ENCODE results near the gene HYKK.

- no peak for TF ChIP-seq CTCF (IDR thresholded peaks at IDR 0.05; ENCODE audit: insufficient read depth, low read length)
- no peak for TF ChIP-seq REST (IDR thresholded peaks at IDR 0.05; ENCODE audit: insufficient replicate concordance, low read depth)
- TF ChIP-seq GABPA (IDR thresholded peaks at IDR 0.05; ENCODE audit: low read depth), result no peak
These were observed 60.2 kb downstream of the HYKK start for GRCh38 chr15:78567531-78567930.
